ENCODE results near the gene MATK.

The MATK gene

GRCh38 chr19:3775374-3775711, 10.8 kb downstream of the MATK start (continued):
- TF ChIP-seq ZNF266 (tag by site-specific recombination; IDR thresholded peaks at IDR 0.05; ENCODE audit: low read depth) (no peak), SETDB1 (IDR thresholded peaks at IDR 0.05; ENCODE audit: insufficient read length, low read length) (no peak), MEIS1 (CRISPR knock-in tag; IDR thresholded peaks at IDR 0.05; ENCODE audit: borderline replicate concordance) (no peak)

GRCh38 chr19:3774621-3775373, 11.4 kb downstream of the MATK start:
- H3K27ac ChIP-seq (ENCODE audit: extremely low read depth, low read depth, low read length) = no peak overlapping the region
- CTCF ChIA-PET = interaction anchor here (0.5 to 1.1 kb wide), 3 partner anchors 15 to 213 kb away, joined by 3 to 4 read pairs (median 3); no protein-coding TSS in a partner anchor
- H3K9me3 ChIP-seq (ENCODE audit: control insufficient read depth, insufficient read depth, low read depth, low read length) = no peaks in the 10 kb centered on the region
- no peaks in the 10 kb centered on the region for H3K4me1 ChIP-seq (ENCODE audit: control insufficient read depth, insufficient read depth, low read length)
- TF ChIP-seq ZFP69B (tag by site-specific recombination; IDR thresholded peaks at IDR 0.05) (peak; percentile 79), ZNF692 (tag by site-specific recombination; IDR thresholded peaks at IDR 0.05) (peak; percentile 89), KLF1 (tag by site-specific recombination; IDR thresholded peaks at IDR 0.05) (no peak)
- no peak overlapping the region for H3K4me3 ChIP-seq (ENCODE audit: low read depth, low read length)
- POLR2A ChIA-PET = interaction anchor here (0.6 to 1.2 kb wide), 3 partner anchors 10 to 421 kb away, joined by 3 to 5 read pairs (median 3); partner anchors contain the start of gene MRPL54
- no peaks in the 10 kb centered on the region for H3K36me3 ChIP-seq (ENCODE audit: control insufficient read depth in 2 of 2, insufficient read depth in 1 of 2, low read length in 2 of 2)

GRCh38 chr19:3773814-3774515, 12.2 kb downstream of the MATK start:
- POLR2A ChIA-PET = interaction anchor here (1.1 kb wide), 1 partner anchor 10 kb away, joined by 5 read pairs; no protein-coding TSS in a partner anchor

GRCh38 chr19:3771906-3772455, 14.2 kb downstream of the MATK start, which contains the start of gene RAX2:
TSS of gene RAX2 (minus strand) at chr19:3772228. CDS start at chr19:3771742, 486 bp downstream.
- Histone ChIP-seq H3K9me3 (ENCODE audit: control insufficient read depth, insufficient read depth, low read depth, low read length) (no peaks in the 10 kb centered on the region), H3K4me1 (ENCODE audit: control insufficient read depth, insufficient read depth, low read length) (no peaks in the 10 kb centered on the region), H3K27ac (ENCODE audit: extremely low read depth, low read depth, low read length) (no peak within 1 kb of the TSS), H3K36me3 (ENCODE audit: control insufficient read depth in 2 of 2, insufficient read depth in 1 of 2, low read length in 2 of 2) (peaks cover 0 to 8% of the 10 kb centered on the region in 2 experiments; a peak in 2 of 3 replicates), H3K4me3 (ENCODE audit: low read depth, low read length) (no peak within 1 kb of the TSS)
- POLR2A ChIA-PET = interaction anchor here (0.6 to 1.6 kb wide), 2 partner anchors 9 to 265 kb away, joined by 7 to 8 read pairs; no protein-coding TSS in a partner anchor
- TF ChIP-seq ZNF600 (tag by site-specific recombination; IDR thresholded peaks at IDR 0.05) (no peak), PATZ1 (tag by site-specific recombination; IDR thresholded peaks at IDR 0.05) (peak; percentile 69), ZIC2 (tag by site-specific recombination; IDR thresholded peaks at IDR 0.05) (peak; percentile 46; the same call in 1 of the 2 replicates), EGR2 (tag by site-specific recombination; IDR thresholded peaks at IDR 0.05; ENCODE audit: low read depth) (peak; percentile 95), GLIS2 (tag by site-specific recombination; IDR thresholded peaks at IDR 0.05) (peak; percentile 49), ZFHX2 (tag by site-specific recombination; conservative IDR thresholded peaks at IDR 0.05) (peak; percentile 93), BCL11B (tag by site-specific recombination; IDR thresholded peaks at IDR 0.05; ENCODE audit: low read depth) (no peak)
- CTCF ChIA-PET = interaction anchor here (0.6 kb wide), 1 partner anchor 553 kb away, joined by 3 read pairs; no protein-coding TSS in a partner anchor

More at GRCh38 chr19:3773814-3774515, 12.2 kb downstream of the MATK start:
- Histone ChIP-seq H3K4me1 (ENCODE audit: control insufficient read depth, insufficient read depth, low read length) (no peaks in the 10 kb centered on the region), H3K4me3 (ENCODE audit: low read depth, low read length) (no peak overlapping the region), H3K36me3 (ENCODE audit: control insufficient read depth in 2 of 2, insufficient read depth in 1 of 2, low read length in 2 of 2) (no peaks in the 10 kb centered on the region; a peak in 1 of 3 replicates), H3K27ac (ENCODE audit: extremely low read depth, low read depth, low read length) (no peak overlapping the region), H3K9me3 (ENCODE audit: control insufficient read depth, insufficient read depth, low read depth, low read length) (no peaks in the 10 kb centered on the region)
- CTCF ChIA-PET = interaction anchor here (1.1 kb wide), 1 partner anchor 214 kb away, joined by 3 read pairs; no protein-coding TSS in a partner anchor
- TF ChIP-seq ZNF600 (tag by site-specific recombination; IDR thresholded peaks at IDR 0.05) (0 out of 2 replicates have a peak, but pooled peaks have one; percentile 17), ZNF16 (tag by site-specific recombination; IDR thresholded peaks at IDR 0.05; ENCODE audit: low read depth) (peak; percentile 69; the same call in 1 of the 2 replicates), PATZ1 (tag by site-specific recombination; IDR thresholded peaks at IDR 0.05) (0 out of 2 replicates have a peak, but pooled peaks have one; percentile 17), ZNF324 (tag by site-specific recombination; IDR thresholded peaks at IDR 0.05) (no peak)

Data from HEK293 (cell line).